Mammary epithelial cell (primary cell): ENCODE data around the gene TARBP1.

ENCODE experiments used
- CTCF ChIP-seq, 2 donors: IDR thresholded peaks in 1 of 2; conservative IDR thresholded peaks in 1 of 2; 2 replicates each; pipeline ENCODE4 v1.5.1; 2011 to 2012; ENCODE audit warnings: inconsistent platforms in 2 of 2, low read length in 2 of 2, mild to moderate bottlenecking in 2 of 2, control low read depth in 1 of 2, low read depth in 1 of 2; ENCODE audit not compliant: insufficient read depth in 1 of 2; ENCODE audit errors: extremely low read depth in 1 of 2
- EZH2 ChIP-seq: IDR thresholded peaks from 2 replicates; pipeline ENCODE4 v1.6.1; 2012; ENCODE audit warnings: low read length, inconsistent platforms, borderline replicate concordance

- TF ChIP-seq CTCF (conservative IDR thresholded peaks at IDR 0.05 in 1 of 2, IDR thresholded peaks at IDR 0.05 in 1 of 2; ENCODE audit: extremely low read depth in 1 of 2, insufficient read depth in 1 of 2, low read depth in 1 of 2, low read length in 2 of 2) (no peak), EZH2 (no peak)
Measured at GRCh38 chr1:234515821-234516241, 36.9 kb upstream of the TARBP1 start.
